NCI-H510A treated with DMSO at 0.1 percent for 48 hours (cell line): ENCODE results near the gene BPI.
"Not testable (repeated sequence)": the region's sequence is repeated elsewhere in the genome, so short reads cannot be mapped to it uniquely, and the experiment has no call there.

ENCODE experiments used
- DNase-seq: peaks from one replicate; lab custom pipeline; 2025; lab: John Stamatoyannopoulos, UW

The BPI gene

GRCh38 chr20:38278131-38278530 is 25.8 kb upstream of the BPI start:
- no peak for DNase-seq

DNA sequence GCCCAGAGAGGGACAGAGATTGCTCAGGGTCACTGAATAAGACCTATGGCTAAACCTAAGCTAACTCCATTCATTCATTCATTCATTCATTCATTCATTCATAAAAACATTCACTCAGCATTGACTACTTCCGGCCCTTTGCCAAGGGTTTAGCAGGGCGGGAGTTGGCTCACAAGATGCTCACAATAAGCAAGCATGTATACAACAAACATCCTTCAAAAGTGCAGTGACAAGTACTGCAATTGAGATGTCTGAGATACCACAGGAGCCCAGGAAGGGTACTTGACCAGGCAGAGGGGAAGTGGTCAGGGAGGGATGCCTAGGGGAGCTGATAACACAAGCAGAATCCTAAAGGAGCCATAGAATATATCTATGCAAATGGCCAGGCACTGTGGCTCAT is 25.2 kb upstream of the BPI start:
- no peak for DNase-seq

GRCh38 chr20:38281176-38281915 is 22.6 kb upstream of the BPI start:
- DNase-seq, result not testable (repeated sequence)

DNA sequence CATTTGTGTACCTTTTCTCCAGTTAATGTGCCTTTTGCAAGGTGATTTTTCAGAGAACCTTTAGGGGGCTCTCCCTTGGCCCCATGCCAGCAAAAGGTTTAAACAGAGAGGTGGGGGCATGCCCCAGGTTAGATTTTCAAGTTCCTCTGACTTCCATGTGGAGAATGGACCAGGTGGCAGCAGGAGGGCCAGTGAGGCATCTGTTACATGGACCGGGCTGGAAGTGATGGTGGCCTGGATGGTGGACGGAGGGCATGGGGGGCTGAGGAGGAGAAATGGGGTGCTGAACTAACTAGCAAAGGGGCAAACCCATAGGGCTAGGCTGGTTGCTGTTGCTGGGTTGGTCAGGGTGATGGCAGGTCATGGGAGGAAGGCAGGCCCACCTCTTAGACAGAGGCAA is 20.7 kb upstream of the BPI start:
- DNase-seq, result no peak

DNA sequence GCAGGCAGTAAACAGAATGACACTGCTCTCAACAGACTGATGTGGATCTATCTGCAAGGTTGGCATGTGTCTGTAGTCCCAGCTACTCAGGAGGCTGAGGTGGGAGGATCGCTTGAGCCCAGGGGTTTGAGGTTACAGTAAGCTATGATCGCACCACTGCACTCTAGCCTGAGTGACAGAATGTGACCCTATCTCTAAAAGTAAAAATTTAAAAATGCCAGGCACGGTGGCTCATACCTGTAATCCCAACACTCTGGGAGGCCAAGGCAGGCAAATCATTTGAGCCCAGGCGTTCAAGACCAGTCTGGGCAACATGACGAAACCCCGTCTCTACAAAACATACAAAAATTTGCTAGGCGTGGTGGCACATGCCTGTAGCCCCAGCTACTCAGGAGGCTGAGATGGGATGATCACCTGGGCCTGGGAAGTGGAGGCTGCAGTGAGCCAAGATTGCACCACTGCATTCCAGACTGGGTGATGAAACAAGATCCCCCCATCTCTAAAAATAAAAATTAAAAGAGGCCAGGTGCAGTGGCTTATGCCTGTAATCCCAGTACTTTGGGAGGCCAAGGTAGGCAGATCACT is 19.8 kb upstream of the BPI start:
- not testable (repeated sequence) for DNase-seq

- no peak for DNase-seq
Measured at GRCh38 chr20:38284893-38285444, 19.0 kb upstream of the BPI start.

GRCh38 chr20:38286586-38287531 is 17.1 kb upstream of the BPI start:
- no peak for DNase-seq

- DNase-seq, result peak; percentile 45
Measured at GRCh38 chr20:38290829-38291814, 12.8 kb upstream of the BPI start.

DNA sequence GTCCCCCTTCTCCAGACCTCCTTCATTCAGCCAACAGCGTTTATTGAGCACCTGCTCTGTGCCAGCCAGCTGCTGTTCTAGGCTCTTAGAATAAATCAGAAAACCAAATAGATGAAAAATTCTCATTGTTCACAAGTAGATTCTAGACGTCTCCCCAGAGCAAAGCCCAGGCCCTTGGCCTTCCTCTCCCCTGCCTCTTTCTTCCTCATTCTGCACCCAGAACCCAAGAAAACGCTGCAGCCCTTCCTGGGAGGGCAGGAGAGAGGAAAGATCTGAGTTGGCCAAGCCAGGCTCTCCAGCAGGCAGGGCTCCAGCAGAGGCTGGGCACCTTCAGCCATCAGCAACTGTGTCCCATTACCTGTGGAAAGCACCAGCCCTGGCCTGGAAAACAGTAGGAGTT is 12.0 kb upstream of the BPI start:
- no peak for DNase-seq

DNA sequence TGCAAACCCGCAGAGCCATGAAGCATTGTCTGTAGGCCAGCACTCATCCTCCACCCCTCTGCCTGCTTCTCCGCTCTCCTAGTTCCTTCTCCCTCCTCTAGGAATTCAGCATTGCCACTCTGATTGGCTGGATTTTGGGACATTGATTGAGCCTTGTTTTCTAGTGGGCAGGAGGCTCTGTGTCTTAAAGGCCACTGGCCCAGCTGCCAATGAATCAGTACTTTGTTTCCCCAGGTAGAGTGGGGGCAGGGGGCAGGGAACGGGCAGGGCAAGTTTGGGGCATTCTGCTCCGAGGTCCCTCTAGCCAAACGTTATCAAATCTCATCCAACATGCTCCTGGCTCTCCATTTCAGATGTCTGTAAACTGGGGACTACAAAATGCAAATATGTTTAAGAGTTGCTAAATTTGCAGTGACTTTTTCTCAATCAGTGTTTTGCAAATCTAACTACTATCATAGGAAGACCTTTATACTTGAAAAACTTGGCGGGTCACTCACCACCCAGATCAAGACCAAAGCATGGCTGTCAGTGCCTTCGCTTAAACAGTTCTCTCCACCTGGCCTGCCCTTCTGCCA is 10.4 kb upstream of the BPI start:
- no peak for DNase-seq

GRCh38 chr20:38294076-38294591 is 9.8 kb upstream of the BPI start:
- no peak for DNase-seq

DNA sequence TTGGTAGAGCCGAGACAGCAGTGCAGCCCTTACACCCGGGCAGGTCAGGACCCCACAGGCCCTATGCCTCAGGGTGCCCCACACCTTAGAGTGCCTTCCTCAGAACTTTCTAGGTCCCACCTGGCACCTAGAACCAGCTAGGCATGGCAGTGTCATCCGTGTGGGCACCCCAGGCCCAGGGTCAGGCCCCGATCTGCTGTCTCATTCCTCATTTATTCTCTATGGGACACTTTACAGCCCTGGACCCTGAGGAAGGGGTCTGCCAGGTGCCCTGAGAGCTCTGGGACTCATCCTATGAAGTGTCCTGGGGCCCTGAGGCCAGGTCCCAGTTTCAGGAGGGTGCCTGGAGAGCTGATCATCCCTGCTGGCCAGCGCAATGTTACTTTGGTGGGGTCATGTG is 8.1 kb upstream of the BPI start:
- DNase-seq, result no peak

- no peak for DNase-seq
Measured at GRCh38 chr20:38296433-38296832, 7.5 kb upstream of the BPI start.

DNA sequence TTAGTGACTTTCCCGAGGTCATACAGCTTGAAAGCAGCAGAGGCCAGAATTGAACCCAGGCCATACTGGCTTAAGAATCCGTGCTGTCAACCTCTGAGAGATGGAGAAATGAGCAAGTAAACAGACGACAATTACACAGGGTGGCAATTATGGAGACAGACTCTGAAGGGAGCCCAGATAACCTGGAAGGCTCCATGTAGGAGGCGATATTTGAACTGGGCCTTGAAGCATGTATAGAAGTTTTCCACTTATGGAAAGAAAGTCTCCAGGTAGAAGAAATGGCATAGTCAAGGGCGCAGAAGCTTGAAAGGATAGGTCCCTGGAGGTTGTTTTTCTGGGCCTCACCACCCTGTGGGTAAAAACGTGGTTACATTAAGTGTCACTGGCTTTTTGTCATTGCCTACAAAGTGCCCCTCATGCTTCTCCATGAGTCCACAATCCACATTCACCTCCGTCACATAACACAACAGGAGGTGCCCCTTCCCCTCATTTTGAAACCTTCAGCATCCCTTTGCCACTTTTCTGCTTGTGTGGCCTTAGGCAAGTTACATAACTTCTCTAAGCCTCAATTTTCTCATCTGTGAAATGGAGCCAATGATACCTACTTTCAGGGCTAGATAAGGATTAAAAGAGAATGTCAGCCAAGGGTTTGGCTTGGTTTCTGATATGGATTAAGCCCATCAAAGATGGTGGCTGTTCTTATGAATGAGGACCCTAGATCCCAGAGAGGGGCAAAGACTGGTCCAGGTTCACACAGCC is 5.9 kb upstream of the BPI start:
- DNase-seq, result no peak

DNA sequence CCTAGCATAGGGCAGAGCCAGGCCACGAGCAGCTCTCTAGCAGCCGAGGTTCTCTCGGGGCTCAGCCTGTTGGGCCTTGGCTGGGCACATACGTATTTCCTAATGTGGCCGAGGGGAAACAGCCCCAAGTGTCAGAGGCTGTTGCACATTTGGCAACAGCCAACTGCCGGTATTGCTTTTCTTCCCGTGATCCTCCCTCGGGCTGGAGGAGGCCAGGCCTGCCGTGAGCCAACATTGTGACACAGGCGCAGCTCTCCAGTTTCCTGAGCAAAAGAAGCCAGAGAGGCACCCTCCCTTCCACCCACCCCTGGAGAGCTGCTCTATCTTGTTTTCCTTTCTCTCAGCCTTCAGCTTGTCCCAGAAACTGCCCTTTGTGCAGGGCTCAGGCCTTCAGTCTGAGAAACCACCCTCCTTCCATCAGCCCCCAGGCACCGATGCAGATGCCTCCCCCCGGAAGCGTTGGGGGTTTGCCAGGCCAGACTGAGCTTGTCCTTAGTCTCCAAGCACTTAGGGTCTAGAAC is 5.1 kb upstream of the BPI start:
- no peak for DNase-seq

GRCh38 chr20:38299963-38300362 is 4.0 kb upstream of the BPI start:
- peak; percentile 64 for DNase-seq

DNA sequence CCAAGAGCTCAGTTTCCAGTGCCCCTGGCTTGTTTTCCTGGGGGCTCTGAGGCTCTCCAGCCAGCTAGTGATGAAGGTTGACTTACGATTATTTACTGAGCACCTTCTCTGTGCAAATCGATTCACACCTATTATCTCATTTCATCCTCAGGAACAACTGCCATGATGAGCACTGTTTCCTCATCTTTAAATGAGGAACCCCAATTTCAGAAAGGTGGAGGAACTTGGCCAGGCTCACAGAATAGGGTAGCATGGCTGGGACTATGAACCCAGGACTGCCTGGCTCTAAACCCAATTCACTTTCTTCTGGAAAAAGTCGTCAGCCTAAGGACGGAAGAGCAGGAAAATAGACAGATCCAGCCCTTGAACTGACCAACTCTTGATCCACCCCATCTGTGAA is 3.5 kb upstream of the BPI start:
- DNase-seq, result no peak

DNA sequence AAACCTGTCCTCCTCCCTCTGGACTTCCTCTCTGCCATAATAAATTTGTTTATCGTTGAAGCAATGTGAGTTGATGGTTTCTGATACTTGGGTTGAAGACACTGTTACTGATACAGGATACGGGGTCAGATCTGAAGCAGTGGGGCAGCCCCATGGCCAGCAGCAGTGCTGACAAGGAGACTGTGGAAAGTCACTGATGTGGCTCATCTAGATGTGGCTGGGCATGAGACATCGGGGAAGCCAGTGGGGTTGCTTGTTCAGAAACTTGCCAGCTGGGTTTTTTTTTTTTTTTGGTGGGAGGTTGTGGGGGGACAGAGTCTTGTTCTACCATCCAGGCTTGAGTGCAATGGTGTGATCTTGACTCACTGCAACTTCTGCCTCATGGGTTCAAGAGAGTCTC is 2.6 kb upstream of the BPI start:
- DNase-seq, result no peak

GRCh38 chr20:38302786-38303185 is 1.2 kb upstream of the BPI start:
- no peak for DNase-seq
